PC-3 (cell line): ENCODE results near the gene SCUBE3. TPM values are rescaled to one million over a fixed set of nuclear protein-coding genes. Genes with fewer than 3 reads are reported as not detected.
A peak's percentile ranks its signal among the peaks of the same experiment; 100 is the strongest.

Experiments
- ATAC-seq: fragments of 200-7000 bp; cut with Tn5 transposase; 2 replicates; pipeline ENCODE4 v1.9.1; 2020; ENCODE audit warnings: mild to moderate bottlenecking, moderate library complexity
- BruUV-seq: library from RNA; stranded (reverse); fragments of 400-500 nt; replicated peaks from 2 replicates; lab custom pipeline; 2021; lab: Mats Ljungman, UMichigan
- CTCF ChIA-PET: fragments of 300-600 bp; sonication (Branson Sonifier 250); formaldehyde crosslinking; loops from one replicate; lab custom pipeline; 2022; ENCODE audit warnings: antibody characterized with exemption; lab: Charles Lee
- POLR2A ChIA-PET: fragments of 300-600 bp; sonication (Branson Sonifier 250); formaldehyde crosslinking; loops from one replicate; lab custom pipeline; 2022; ENCODE audit warnings: antibody characterized with exemption; ENCODE audit not compliant: unreplicated experiment; lab: Charles Lee
- DNase-seq: peaks from one replicate; pipeline ENCODE4 v3.0.0-alpha.2; 2015
- H2AFZ ChIP-seq: fragments of 300-600 bp; sonication (generic); 2 replicates; pipeline ENCODE4 v1.6.0; 2016; ENCODE audit warnings: antibody characterized with exemption, low read length
- H3F3A ChIP-seq: fragments of 300-600 bp; sonication (generic); one replicate; pipeline ENCODE4 v1.6.0; 2017; ENCODE audit warnings: antibody characterized with exemption, low read length, control low read depth, mild to moderate bottlenecking; ENCODE audit not compliant: unreplicated experiment
- H3K27ac ChIP-seq: fragments of 300-600 bp; sonication (generic); 2 replicates; pipeline ENCODE4 v1.5.1; 2016; ENCODE audit warnings: mild to moderate bottlenecking, low read length
- H3K27me3 ChIP-seq: fragments of 300-600 bp; sonication (generic); 2 replicates; pipeline ENCODE4 v1.6.1; 2016; ENCODE audit warnings: low read length, mixed read lengths
- H3K36me3 ChIP-seq: fragments of 300-600 bp; sonication (generic); 2 replicates; pipeline ENCODE4 v1.6.1; 2016; ENCODE audit warnings: low read depth, mixed run types, low read length, mixed read lengths
- H3K4me1 ChIP-seq: fragments of 300-600 bp; sonication (generic); 2 replicates; pipeline ENCODE4 v1.5.1; 2016; ENCODE audit warnings: low read length; ENCODE audit not compliant: insufficient read depth
- H3K4me2 ChIP-seq: fragments of 300-600 bp; sonication (generic); 2 replicates; pipeline ENCODE4 v1.6.0; 2016; ENCODE audit warnings: low read length
- H3K4me3 ChIP-seq: fragments of 300-600 bp; sonication (generic); 2 replicates; pipeline ENCODE4 v1.5.1; 2016; ENCODE audit warnings: mild to moderate bottlenecking, low read length, mixed read lengths
- H3K79me2 ChIP-seq: fragments of 300-600 bp; sonication (generic); 2 replicates; pipeline ENCODE4 v1.6.1; 2017; ENCODE audit warnings: low read length, mixed read lengths
- H3K9ac ChIP-seq: fragments of 300-600 bp; sonication (generic); 2 replicates; pipeline ENCODE4 v1.6.0; 2016; ENCODE audit warnings: mild to moderate bottlenecking, low read length
- H3K9me2 ChIP-seq: fragments of 300-600 bp; sonication (generic); replicated peaks from 2 replicates; pipeline ENCODE4 v1.6.1; 2016; ENCODE audit warnings: mixed run types, low read length, mixed read lengths
- H3K9me3 ChIP-seq: fragments of 300-600 bp; sonication (generic); 2 replicates; pipeline ENCODE4 v1.6.1; 2016; ENCODE audit warnings: low read length, mixed read lengths
- H4K20me1 ChIP-seq: fragments of 300-600 bp; sonication (generic); 2 replicates; pipeline ENCODE4 v1.6.1; 2016; ENCODE audit warnings: low read length, mixed read lengths
- EZH2 ChIP-seq: fragments of 300-600 bp; sonication (generic); IDR thresholded peaks from one replicate; pipeline ENCODE4 v1.6.1; 2017; ENCODE audit warnings: antibody characterized with exemption, mild to moderate bottlenecking, low read length; ENCODE audit not compliant: unreplicated experiment
- EZH2phosphoT487 ChIP-seq: fragments of 300-600 bp; sonication (generic); IDR thresholded peaks from 2 replicates; pipeline ENCODE4 v1.6.1; 2018; ENCODE audit warnings: mild to moderate bottlenecking, antibody characterized with exemption, low read length, borderline replicate concordance
- intact Hi-C: fragments of 100-400 bp; cut with micrococcal nuclease; formaldehyde crosslinking; loops from 2 replicates; pipeline ENCODE4 v1.9.0; 2023
- total RNA-seq: library from RNA; depleted of rRNA; stranded (reverse); fragments of >200 nt; gene quantifications from 2 replicates; pipeline ENCODE4 v1.2.3, GENCODE V29; 2014
- TF ChIP-seq, protein P1 (sequence below): fragments of 300-600 bp; sonication (generic); conservative IDR thresholded peaks from 2 replicates; pipeline ENCODE4 v1.5.1; 2017; ENCODE audit warnings: antibody characterized with exemption, low read depth, mild to moderate bottlenecking, low read length

The SCUBE3 gene
- total RNA-seq, 1 experiment from 2014 or later: 1.5 TPM

DNA sequence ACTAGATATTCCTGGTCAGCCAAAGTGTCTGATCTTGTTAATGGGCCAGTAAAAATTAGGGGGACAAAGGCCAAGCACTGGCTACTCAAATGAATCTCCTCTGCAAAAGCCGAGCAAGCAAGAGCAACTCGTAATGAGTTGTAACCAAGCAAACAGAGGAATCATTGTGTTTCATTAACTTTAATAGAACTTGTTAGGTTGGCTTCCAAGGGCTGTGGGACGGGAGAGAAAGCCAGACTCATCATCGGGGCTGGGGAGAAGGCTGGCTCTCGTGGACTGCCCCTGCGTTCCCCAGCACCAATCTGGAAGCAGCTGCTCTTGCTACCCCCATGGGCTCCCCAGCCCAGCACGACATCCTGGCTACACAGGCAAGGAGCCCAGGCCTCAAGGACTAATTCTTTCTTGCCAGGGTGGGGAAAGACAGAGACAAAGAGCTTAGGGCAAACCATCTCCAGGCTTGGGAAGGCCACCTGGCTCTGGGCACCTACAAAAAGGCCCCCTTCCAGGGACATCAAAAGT lies 10.5 kb upstream of the SCUBE3 start:
- Histone ChIP-seq H4K20me1 (no peaks in the 10 kb centered on the region), H3K4me2 (peak overlapping the region; percentile 44), H3K27me3 (no peaks in the 10 kb centered on the region), H3K9me3 (no peaks in the 10 kb centered on the region), H3K79me2 (no peaks in the 10 kb centered on the region), H3K9ac (peak overlapping the region; percentile 24; the same call in 1 of the 2 replicates), H3K9me2 (no peaks in the 10 kb centered on the region), H3K4me3 (no peak overlapping the region), H3K36me3 (no peaks in the 10 kb centered on the region), H3K27ac (peak overlapping the region; percentile 71), H3K4me1 (peaks cover 37% of the 10 kb centered on the region), H2AFZ (peak overlapping the region; percentile 8; the same call in 1 of the 2 replicates), H3F3A (no peaks in the 10 kb centered on the region)
- CTCF ChIA-PET: interaction anchor here (1.5 kb wide), 1 partner anchor 51 kb away, joined by 5 read pairs; no protein-coding TSS in a partner anchor
- BruUV-seq: TSS peak; percentile 64
- ATAC-seq: peak; percentile 52
- no peak for TF ChIP-seq EZH2phosphoT487
- no peak for TF ChIP-seq EZH2
- TF ChIP-seq, protein P1, sequence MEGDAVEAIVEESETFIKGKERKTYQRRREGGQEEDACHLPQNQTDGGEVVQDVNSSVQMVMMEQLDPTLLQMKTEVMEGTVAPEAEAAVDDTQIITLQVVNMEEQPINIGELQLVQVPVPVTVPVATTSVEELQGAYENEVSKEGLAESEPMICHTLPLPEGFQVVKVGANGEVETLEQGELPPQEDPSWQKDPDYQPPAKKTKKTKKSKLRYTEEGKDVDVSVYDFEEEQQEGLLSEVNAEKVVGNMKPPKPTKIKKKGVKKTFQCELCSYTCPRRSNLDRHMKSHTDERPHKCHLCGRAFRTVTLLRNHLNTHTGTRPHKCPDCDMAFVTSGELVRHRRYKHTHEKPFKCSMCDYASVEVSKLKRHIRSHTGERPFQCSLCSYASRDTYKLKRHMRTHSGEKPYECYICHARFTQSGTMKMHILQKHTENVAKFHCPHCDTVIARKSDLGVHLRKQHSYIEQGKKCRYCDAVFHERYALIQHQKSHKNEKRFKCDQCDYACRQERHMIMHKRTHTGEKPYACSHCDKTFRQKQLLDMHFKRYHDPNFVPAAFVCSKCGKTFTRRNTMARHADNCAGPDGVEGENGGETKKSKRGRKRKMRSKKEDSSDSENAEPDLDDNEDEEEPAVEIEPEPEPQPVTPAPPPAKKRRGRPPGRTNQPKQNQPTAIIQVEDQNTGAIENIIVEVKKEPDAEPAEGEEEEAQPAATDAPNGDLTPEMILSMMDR: no peak
- intact Hi-C loops: loop anchor here (2.0 to 10.0 kb wide), 3 partner anchors 18 to 218 kb away; no protein-coding TSS in a partner anchor
- DNase-seq: peak; percentile 64
- POLR2A ChIA-PET: no interaction called here

DNA sequence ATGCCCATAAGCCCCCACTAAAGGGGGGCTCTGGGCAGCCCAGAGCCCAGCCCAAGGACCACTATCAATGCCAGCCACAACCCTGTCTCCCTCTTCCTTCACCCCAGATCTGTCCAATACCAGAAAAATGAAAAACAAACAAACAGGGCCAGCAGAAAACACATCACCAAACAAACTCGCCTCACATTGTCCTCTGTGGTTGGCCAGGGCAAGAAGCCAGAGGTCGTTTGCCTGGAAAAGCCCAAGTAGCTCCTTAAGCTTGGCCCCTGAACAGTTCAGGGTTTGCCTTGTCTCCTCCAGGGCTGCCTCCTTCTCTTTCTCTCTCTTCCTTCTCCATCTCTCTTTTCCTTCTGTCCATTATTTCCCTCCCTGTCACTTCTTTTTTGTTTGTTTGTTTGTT lies 10.1 kb upstream of the SCUBE3 start:
- H3K27ac ChIP-seq: peak overlapping the region; percentile 71
- H3K27me3 ChIP-seq: no peaks in the 10 kb centered on the region
- no peaks in the 10 kb centered on the region for H3K9me3 ChIP-seq
- ATAC-seq: 0 out of 2 replicates have a peak, but pooled peaks have one; percentile 2
- H2AFZ ChIP-seq: no peak overlapping the region
- no peaks in the 10 kb centered on the region for H3F3A ChIP-seq
- no peak overlapping the region for H3K4me3 ChIP-seq
- H3K4me2 ChIP-seq: peak overlapping the region; percentile 44
- intact Hi-C loops: loop anchor here (2.0 to 10.0 kb wide), 3 partner anchors 19 to 219 kb away; no protein-coding TSS in a partner anchor
- H3K9ac ChIP-seq: peak overlapping the region; percentile 24; the same call in 1 of the 2 replicates
- no peaks in the 10 kb centered on the region for H3K9me2 ChIP-seq
- ChIA-PET CTCF (interaction anchor here (1.5 kb wide), 1 partner anchor 51 kb away, joined by 5 read pairs; no protein-coding TSS in a partner anchor), POLR2A (no interaction called here)
- TF ChIP-seq, protein P1: no peak
- TF ChIP-seq EZH2 (no peak), EZH2phosphoT487 (no peak)
- H4K20me1 ChIP-seq: no peaks in the 10 kb centered on the region
- no TSS peak for BruUV-seq
- H3K36me3 ChIP-seq: no peaks in the 10 kb centered on the region
- peaks cover 33% of the 10 kb centered on the region for H3K4me1 ChIP-seq
- H3K79me2 ChIP-seq: no peaks in the 10 kb centered on the region
- peak; percentile 37 for DNase-seq

DNA sequence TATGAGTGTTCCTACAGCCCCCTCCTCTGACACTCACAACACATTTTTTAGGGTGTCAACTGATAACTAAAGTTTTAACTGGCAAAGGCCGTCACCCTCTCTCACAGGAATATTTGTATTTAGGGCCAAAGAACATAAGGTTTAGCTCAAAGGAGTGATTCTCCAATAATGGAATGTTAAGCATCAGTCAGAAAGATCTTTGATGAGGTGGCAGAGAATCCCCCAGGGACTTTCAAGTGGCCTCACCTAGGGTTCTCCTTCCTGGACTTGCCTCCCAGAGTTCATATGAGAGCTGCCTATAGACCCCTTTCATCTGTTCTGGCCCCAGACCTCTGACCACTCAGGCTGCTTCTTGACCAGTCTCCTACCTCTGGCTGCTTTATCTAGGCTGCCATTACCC lies 7.4 kb upstream of the SCUBE3 start:
- TF ChIP-seq, protein P1: no peak
- no peak for TF ChIP-seq EZH2
- no peak for TF ChIP-seq EZH2phosphoT487
- CTCF ChIA-PET: interaction anchor here (3.4 kb wide), 1 partner anchor 35 kb away, joined by 18 read pairs; no protein-coding TSS in a partner anchor
- H3K9me2 ChIP-seq: no peaks in the 10 kb centered on the region
- no peaks in the 10 kb centered on the region for H3K79me2 ChIP-seq
- POLR2A ChIA-PET: no interaction called here
- H4K20me1 ChIP-seq: no peaks in the 10 kb centered on the region
- no peak overlapping the region for H2AFZ ChIP-seq
- ATAC-seq (no peak), DNase-seq (no peak)
- H3K27ac ChIP-seq: no peak overlapping the region
- H3K36me3 ChIP-seq: no peaks in the 10 kb centered on the region
- no peak overlapping the region for H3K9ac ChIP-seq
- peaks cover 24% of the 10 kb centered on the region for H3K4me1 ChIP-seq
- H3K4me3 ChIP-seq: no peak overlapping the region
- H3K27me3 ChIP-seq: no peaks in the 10 kb centered on the region
- no peak overlapping the region for H3K4me2 ChIP-seq
- intact Hi-C loops: loop anchor here (10.0 kb wide), 1 partner anchor 222 kb away; no protein-coding TSS in a partner anchor
- H3K9me3 ChIP-seq: no peaks in the 10 kb centered on the region
- no peaks in the 10 kb centered on the region for H3F3A ChIP-seq
- BruUV-seq: no TSS peak
